ENCODE data around the gene INS.

Gene INS

DNA sequence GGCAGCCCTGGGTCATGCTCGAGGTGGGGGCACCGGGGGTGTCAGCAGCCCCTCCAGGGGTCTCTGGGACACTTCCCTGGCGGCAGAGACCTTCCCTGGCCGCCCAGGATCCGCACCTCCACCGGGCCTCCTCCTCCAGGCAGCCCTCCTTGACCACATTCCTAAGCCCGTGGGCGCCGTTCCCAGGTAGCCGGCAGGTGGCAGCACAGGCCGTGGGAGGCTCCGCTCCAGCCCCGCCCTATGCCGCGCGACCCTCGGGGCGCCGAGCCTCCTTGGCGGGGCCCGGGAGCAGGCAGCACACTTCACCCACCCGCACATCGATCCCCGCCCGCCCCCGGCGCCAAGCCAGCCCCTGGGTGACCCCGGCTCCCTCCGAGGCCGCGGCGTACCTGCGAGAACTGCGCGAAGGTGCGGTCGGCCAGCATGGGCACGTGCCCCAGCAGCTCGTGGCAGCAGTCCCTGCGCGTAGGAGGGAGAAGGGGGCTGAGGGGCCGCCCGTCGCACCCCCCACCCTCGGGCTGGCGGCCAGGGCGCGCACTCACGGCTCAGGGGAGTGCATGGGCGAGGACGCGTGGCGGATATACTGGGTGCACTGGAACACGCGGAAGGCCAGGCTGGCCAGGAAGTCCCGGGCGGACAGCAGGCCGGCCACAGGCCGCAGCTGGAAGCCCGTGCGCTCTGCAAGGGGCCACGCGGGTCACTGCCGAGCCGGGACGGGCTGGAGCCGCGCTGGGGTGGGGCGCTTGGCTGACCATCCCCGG lies 5.3 kb upstream of the INS start:
- Histone ChIP-seq H3K9ac (ENCODE audit: low read depth, low read length) (no peak overlapping the region), H3K4me3 (ENCODE audit: low read length) (no peak overlapping the region; the same call in 1 of the 2 replicates), H3K9me3 (ENCODE audit: insufficient read depth, low read depth, low read length) (no peaks in the 10 kb centered on the region), H3K27me3 (ENCODE audit: insufficient read depth, low read length) (peaks cover 15% of the 10 kb centered on the region; the same call in 1 of the 2 replicates), H3K27ac (ENCODE audit: low read length) (no peak overlapping the region), H3K36me3 (ENCODE audit: insufficient read depth, low read depth, low read length) (no peaks in the 10 kb centered on the region), H3K4me1 (ENCODE audit: insufficient read depth, low read length) (no peaks in the 10 kb centered on the region)

- H3K4me1 ChIP-seq (ENCODE audit: insufficient read depth, low read length): no peaks in the 10 kb centered on the region
- H3K27me3 ChIP-seq (ENCODE audit: insufficient read depth, low read length): peaks cover 15% of the 10 kb centered on the region; the same call in 1 of the 2 replicates
These were observed 4.6 kb upstream of the INS start for GRCh38 chr11:2165571-2165970.

DNA sequence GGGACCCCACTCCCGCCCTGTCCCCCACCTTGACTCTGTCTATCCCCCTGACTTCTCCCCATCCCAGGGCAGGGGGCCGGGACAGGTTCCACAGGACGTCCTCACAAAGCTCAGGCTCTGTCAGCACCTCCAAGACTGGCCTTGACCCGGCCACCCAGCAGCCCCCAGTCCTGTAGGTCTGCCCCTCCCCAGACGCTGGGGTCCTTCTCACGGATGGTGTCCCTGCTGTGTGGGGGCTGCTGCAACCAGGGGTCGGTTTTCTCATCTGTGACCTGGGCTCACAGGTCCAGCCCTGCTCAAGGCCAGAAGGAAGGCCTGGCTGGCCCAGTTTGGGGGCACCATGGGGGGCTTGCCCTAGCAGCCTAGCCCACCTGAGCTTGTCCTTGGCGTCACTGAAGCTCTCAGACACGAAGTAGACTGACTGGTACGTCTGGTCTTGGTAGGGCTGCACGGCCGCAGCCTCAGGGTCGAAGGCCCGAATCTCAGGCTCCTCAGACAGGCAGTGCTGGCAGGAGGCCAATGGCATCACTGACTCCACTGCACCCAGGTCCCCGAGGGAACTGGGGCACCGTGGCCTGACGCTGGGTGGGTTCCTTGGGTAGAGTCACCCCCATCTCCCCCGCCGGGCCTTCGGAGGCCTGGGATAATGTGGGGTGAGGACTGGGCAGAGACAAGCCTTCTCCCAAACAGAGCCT lies 4.0 kb upstream of the INS start:
- H3K27ac ChIP-seq (ENCODE audit: low read length): no peak overlapping the region

More at GRCh38 chr11:2165571-2165970, 4.6 kb upstream of the INS start:
- no peaks in the 10 kb centered on the region for H3K9me3 ChIP-seq (ENCODE audit: insufficient read depth, low read depth, low read length)
- no peak overlapping the region for H3K4me3 ChIP-seq (ENCODE audit: low read length)
- H3K27ac ChIP-seq (ENCODE audit: low read length): no peak overlapping the region
- H3K36me3 ChIP-seq (ENCODE audit: insufficient read depth, low read depth, low read length): no peaks in the 10 kb centered on the region
- H3K9ac ChIP-seq (ENCODE audit: low read depth, low read length): no peak overlapping the region

DNA sequence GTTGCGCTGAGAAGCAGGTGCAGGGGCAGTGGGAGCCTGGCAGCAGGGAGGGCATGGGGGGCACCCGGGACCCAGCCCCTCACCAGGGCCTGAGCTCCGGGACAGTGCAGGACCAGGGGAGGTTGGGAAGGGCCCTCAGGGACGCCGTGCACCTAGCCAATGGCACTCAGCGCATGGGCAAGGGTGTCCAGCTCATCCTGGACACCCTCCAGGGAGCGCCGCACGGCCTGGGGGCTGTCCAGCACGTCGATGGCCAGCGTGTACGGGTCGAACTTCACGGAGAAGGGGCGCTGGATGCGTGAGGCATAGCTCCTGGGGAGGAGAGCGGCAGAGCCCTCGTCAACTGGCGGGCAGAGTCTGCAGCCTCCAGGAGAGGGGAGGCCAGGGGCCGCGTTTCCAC lies 3.1 kb upstream of the INS start:
- Histone ChIP-seq H3K27me3 (ENCODE audit: insufficient read depth, low read length) (peaks cover 15% of the 10 kb centered on the region; the same call in 1 of the 2 replicates), H3K27ac (ENCODE audit: low read length) (no peak overlapping the region)

More for the DNA sequence above, 4.0 kb upstream of the INS start:
- Histone ChIP-seq H3K9me3 (ENCODE audit: insufficient read depth, low read depth, low read length) (no peaks in the 10 kb centered on the region), H3K9ac (ENCODE audit: low read depth, low read length) (no peak overlapping the region), H3K36me3 (ENCODE audit: insufficient read depth, low read depth, low read length) (no peaks in the 10 kb centered on the region), H3K4me1 (ENCODE audit: insufficient read depth, low read length) (no peaks in the 10 kb centered on the region), H3K27me3 (ENCODE audit: insufficient read depth, low read length) (peaks cover 15% of the 10 kb centered on the region; the same call in 1 of the 2 replicates), H3K4me3 (ENCODE audit: low read length) (no peak overlapping the region)

GRCh38 chr11:2163428-2163978 lies 2.5 kb upstream of the INS start:
- Histone ChIP-seq H3K4me1 (ENCODE audit: insufficient read depth, low read length) (no peaks in the 10 kb centered on the region), H3K9ac (ENCODE audit: low read depth, low read length) (no peak overlapping the region), H3K4me3 (ENCODE audit: low read length) (no peak overlapping the region), H3K9me3 (ENCODE audit: insufficient read depth, low read depth, low read length) (no peaks in the 10 kb centered on the region), H3K27me3 (ENCODE audit: insufficient read depth, low read length) (peaks cover 15% of the 10 kb centered on the region; the same call in 1 of the 2 replicates), H3K27ac (ENCODE audit: low read length) (no peak overlapping the region), H3K36me3 (ENCODE audit: insufficient read depth, low read depth, low read length) (no peaks in the 10 kb centered on the region)

More for the DNA sequence above, 3.1 kb upstream of the INS start:
- Histone ChIP-seq H3K4me1 (ENCODE audit: insufficient read depth, low read length) (no peaks in the 10 kb centered on the region), H3K9ac (ENCODE audit: low read depth, low read length) (no peak overlapping the region), H3K36me3 (ENCODE audit: insufficient read depth, low read depth, low read length) (no peaks in the 10 kb centered on the region), H3K9me3 (ENCODE audit: insufficient read depth, low read depth, low read length) (no peaks in the 10 kb centered on the region), H3K4me3 (ENCODE audit: low read length) (no peak overlapping the region)

DNA sequence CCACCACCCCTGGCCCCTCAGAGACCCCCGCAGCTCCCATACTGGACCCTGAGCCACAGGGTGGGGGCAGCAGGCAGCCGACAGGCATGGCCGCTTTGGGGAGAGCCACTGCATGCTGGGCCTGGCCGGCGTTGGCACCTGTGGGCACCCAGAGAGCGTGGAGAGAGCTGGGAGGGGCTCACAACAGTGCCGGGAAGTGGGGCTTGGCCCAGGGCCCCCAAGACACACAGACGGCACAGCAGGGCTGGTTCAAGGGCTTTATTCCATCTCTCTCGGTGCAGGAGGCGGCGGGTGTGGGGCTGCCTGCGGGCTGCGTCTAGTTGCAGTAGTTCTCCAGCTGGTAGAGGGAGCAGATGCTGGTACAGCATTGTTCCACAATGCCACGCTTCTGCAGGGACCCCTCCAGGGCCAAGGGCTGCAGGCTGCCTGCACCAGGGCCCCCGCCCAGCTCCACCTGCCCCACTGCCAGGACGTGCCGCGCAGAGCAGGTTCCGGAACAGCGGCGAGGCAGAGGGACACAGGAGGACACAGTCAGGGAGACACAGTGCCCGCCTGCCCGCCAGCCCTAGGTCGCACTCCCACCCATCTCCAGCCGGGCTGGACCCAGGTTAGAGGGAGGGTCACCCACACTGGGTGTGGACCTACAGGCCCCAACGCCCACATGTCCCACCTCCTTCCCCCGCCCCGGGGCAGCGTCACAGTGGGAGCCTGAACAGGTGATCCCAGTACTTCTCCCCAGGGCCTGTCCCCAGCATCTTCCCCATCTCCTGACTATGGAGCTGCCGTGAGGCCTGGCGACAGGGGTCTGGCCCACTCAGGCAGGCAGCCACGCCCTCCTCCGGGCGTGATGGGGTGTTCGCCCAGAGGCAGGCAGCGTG lies 1.2 kb downstream of the INS start:
- H3K4me1 ChIP-seq (ENCODE audit: insufficient read depth, low read length): no peaks in the 10 kb centered on the region
- no peaks in the 10 kb centered on the region for H3K27me3 ChIP-seq (ENCODE audit: insufficient read depth, low read length)
- no peak overlapping the region for H3K4me3 ChIP-seq (ENCODE audit: low read length)
- no peak overlapping the region for H3K27ac ChIP-seq (ENCODE audit: low read length)
- H3K9me3 ChIP-seq (ENCODE audit: insufficient read depth, low read depth, low read length): no peaks in the 10 kb centered on the region
- H3K9ac ChIP-seq (ENCODE audit: low read depth, low read length): no peak overlapping the region
- no peaks in the 10 kb centered on the region for H3K36me3 ChIP-seq (ENCODE audit: insufficient read depth, low read depth, low read length)

DNA sequence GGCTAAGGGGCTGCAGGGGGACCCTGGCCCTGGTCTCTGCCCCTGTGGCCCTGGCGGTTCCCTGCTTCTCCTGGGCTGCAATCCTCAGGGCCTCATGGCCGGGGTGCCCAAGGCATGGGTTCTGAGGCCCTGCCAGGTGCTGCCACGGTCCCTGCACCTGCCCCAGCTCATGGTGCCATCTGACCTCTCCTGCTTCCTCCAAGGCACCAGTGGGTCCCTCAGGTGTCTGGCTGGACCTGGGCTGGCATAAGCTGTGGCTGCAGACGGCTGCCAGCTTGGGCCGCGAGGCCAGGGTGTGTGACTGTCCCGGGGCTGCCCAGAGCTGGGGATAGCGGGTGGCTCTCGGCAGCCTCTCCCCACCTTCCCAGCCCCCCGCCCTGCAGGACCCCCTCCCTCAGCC lies 2.0 kb downstream of the INS start:
- no peak overlapping the region for H3K4me3 ChIP-seq (ENCODE audit: low read length)
- no peaks in the 10 kb centered on the region for H3K9me3 ChIP-seq (ENCODE audit: insufficient read depth, low read depth, low read length)
- no peaks in the 10 kb centered on the region for H3K27me3 ChIP-seq (ENCODE audit: insufficient read depth, low read length)
- H3K9ac ChIP-seq (ENCODE audit: low read depth, low read length): no peak overlapping the region
- H3K27ac ChIP-seq (ENCODE audit: low read length): no peak overlapping the region
- no peaks in the 10 kb centered on the region for H3K36me3 ChIP-seq (ENCODE audit: insufficient read depth, low read depth, low read length)
- H3K4me1 ChIP-seq (ENCODE audit: insufficient read depth, low read length): no peaks in the 10 kb centered on the region

GRCh38 chr11:2158296-2158737 lies 2.7 kb downstream of the INS start:
- H3K27me3 ChIP-seq (ENCODE audit: insufficient read depth, low read length): no peaks in the 10 kb centered on the region
- no peaks in the 10 kb centered on the region for H3K9me3 ChIP-seq (ENCODE audit: insufficient read depth, low read depth, low read length)

GRCh38 chr11:2157294-2158040 lies 3.5 kb downstream of the INS start:
- no peak overlapping the region for H3K9ac ChIP-seq (ENCODE audit: low read depth, low read length)
- H3K4me3 ChIP-seq (ENCODE audit: low read length): no peak overlapping the region
- no peaks in the 10 kb centered on the region for H3K9me3 ChIP-seq (ENCODE audit: insufficient read depth, low read depth, low read length)
- no peaks in the 10 kb centered on the region for H3K27me3 ChIP-seq (ENCODE audit: insufficient read depth, low read length)
- no peaks in the 10 kb centered on the region for H3K36me3 ChIP-seq (ENCODE audit: insufficient read depth, low read depth, low read length)
- no peaks in the 10 kb centered on the region for H3K4me1 ChIP-seq (ENCODE audit: insufficient read depth, low read length)
- no peak overlapping the region for H3K27ac ChIP-seq (ENCODE audit: low read length)

More at GRCh38 chr11:2158296-2158737, 2.7 kb downstream of the INS start:
- H3K4me3 ChIP-seq (ENCODE audit: low read length): no peak overlapping the region
- H3K9ac ChIP-seq (ENCODE audit: low read depth, low read length): no peak overlapping the region
- no peaks in the 10 kb centered on the region for H3K4me1 ChIP-seq (ENCODE audit: insufficient read depth, low read length)
- no peak overlapping the region for H3K27ac ChIP-seq (ENCODE audit: low read length)
- no peaks in the 10 kb centered on the region for H3K36me3 ChIP-seq (ENCODE audit: insufficient read depth, low read depth, low read length)

DNA sequence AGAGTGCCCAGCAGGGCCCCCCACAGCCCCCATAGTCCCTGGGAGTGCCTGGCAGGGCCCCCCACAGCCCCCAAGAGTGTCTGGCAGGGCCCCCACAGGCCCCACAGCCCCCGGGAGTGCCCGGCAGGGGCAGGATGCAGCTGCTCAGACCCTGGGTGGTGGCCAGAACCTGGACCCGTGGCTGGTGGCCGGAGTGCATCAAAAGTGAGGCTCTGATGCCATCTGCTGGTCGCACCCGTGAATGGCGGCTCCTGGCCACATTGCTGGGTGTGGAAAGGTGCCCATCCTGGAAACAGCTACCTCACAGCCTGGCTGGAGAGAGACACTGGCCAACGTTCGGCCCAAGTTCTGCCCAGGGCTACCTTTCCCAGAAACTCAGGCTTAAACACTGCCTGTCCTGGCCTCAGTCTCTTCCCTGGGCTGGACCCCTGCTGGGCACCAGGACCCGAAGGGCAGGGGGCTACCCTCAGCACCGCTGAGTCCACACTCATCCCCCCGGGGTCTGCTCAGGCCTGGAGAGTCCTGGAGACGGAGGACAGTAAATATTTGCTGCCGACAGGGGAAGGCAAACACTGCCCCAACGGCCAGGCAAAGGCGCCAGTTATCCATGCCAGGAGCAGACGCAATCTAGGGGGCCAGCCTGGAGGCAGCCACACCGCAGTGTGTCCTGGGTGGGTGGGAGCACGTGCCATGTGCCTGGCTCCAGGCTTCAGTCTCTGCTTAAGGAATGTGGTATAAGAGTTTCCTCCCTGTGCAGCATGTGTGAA lies 4.4 kb downstream of the INS start:
- no peak overlapping the region for H3K9ac ChIP-seq (ENCODE audit: low read depth, low read length)
- H3K27ac ChIP-seq (ENCODE audit: low read length): no peak overlapping the region
- H3K27me3 ChIP-seq (ENCODE audit: insufficient read depth, low read length): peaks cover 3% of the 10 kb centered on the region; the same call in 1 of the 2 replicates
- H3K36me3 ChIP-seq (ENCODE audit: insufficient read depth, low read depth, low read length): no peaks in the 10 kb centered on the region
- H3K4me1 ChIP-seq (ENCODE audit: insufficient read depth, low read length): no peaks in the 10 kb centered on the region
- H3K4me3 ChIP-seq (ENCODE audit: low read length): no peak overlapping the region
- no peaks in the 10 kb centered on the region for H3K9me3 ChIP-seq (ENCODE audit: insufficient read depth, low read depth, low read length)

All from iPS-20b (cell line).